GM10248 (cell line): ENCODE data around the gene C1QA.

Source experiments
- CTCF ChIA-PET: fragments of 300-600 bp; sonication (Branson Sonifier 250); formaldehyde crosslinking; extraction: SDS; loops from one replicate; lab custom pipeline; 2021; ENCODE audit warnings: antibody characterized with exemption; lab: Yijun Ruan, JAX
- POLR2A ChIA-PET: fragments of 350-650 bp; sonication (Branson Sonifier 250); formaldehyde crosslinking; extraction: SDS; loops from one replicate; lab custom pipeline; 2020; ENCODE audit warnings: antibody characterized with exemption; lab: Yijun Ruan, JAX
- DNase-seq: peaks from one replicate; pipeline ENCODE4 v3.0.0; 2012; ENCODE audit errors: extremely low spot score
- TF ChIP-seq, protein P1 (sequence below): IDR thresholded peaks from 2 replicates; pipeline ENCODE4 v1.5.1; 2012; ENCODE audit warnings: mild to moderate bottlenecking, low read depth; ENCODE audit errors: extremely low read depth, missing control alignments, control extremely low read depth

The C1QA gene

DNA sequence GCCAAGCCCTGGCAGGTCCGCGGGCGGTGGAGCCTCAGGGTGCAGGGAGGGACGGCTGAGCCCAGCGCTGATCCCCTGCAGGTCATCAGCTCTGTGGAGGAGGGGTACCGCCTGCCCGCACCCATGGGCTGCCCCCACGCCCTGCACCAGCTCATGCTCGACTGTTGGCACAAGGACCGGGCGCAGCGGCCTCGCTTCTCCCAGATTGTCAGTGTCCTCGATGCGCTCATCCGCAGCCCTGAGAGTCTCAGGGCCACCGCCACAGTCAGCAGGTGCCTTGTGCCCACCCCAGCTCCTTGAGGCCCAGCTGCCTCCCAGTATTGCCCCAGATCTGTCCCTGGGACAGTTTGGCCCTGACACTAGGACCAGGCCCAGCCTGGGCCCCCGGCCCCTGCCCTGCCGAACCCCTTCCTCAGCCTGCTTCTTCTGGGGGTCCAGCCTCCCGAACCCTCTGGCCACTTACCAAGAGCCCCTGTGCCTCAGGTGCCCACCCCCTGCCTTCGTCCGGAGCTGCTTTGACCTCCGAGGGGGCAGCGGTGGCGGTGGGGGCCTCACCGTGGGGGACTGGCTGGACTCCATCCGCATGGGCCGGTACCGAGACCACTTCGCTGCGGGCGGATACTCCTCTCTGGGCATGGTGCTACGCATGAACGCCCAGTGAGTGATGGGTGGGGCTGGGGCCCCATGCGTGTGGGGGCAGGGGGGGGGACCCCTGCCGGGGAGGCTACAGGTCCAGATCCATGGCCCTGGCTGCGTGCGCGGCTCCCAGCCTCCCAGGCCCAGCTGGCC is 35.4 kb upstream of the C1QA start:
- DNase-seq = no peak
- CTCF ChIA-PET = no interaction called here
- POLR2A ChIA-PET = no interaction called here
- TF ChIP-seq, protein P1, sequence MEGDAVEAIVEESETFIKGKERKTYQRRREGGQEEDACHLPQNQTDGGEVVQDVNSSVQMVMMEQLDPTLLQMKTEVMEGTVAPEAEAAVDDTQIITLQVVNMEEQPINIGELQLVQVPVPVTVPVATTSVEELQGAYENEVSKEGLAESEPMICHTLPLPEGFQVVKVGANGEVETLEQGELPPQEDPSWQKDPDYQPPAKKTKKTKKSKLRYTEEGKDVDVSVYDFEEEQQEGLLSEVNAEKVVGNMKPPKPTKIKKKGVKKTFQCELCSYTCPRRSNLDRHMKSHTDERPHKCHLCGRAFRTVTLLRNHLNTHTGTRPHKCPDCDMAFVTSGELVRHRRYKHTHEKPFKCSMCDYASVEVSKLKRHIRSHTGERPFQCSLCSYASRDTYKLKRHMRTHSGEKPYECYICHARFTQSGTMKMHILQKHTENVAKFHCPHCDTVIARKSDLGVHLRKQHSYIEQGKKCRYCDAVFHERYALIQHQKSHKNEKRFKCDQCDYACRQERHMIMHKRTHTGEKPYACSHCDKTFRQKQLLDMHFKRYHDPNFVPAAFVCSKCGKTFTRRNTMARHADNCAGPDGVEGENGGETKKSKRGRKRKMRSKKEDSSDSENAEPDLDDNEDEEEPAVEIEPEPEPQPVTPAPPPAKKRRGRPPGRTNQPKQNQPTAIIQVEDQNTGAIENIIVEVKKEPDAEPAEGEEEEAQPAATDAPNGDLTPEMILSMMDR = no peak

DNA sequence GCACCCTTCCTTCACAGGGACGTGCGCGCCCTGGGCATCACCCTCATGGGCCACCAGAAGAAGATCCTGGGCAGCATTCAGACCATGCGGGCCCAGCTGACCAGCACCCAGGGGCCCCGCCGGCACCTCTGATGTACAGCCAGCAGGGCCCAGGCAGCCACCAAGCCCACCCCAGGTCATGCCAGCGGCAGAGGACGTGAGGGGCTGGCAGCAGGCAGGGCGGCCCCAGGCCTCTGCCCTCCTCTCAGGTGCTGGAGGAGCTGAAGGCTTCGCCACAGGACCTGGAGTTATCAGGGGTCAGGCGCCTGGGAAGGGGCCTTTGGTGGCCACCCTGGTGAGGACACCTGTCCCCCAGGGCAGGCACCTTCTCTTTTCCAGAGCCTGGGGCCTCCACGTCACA is 34.8 kb upstream of the C1QA start:
- TF ChIP-seq, protein P1 = no peak
- no peak for DNase-seq
- CTCF ChIA-PET = no interaction called here
- POLR2A ChIA-PET = no interaction called here

DNA sequence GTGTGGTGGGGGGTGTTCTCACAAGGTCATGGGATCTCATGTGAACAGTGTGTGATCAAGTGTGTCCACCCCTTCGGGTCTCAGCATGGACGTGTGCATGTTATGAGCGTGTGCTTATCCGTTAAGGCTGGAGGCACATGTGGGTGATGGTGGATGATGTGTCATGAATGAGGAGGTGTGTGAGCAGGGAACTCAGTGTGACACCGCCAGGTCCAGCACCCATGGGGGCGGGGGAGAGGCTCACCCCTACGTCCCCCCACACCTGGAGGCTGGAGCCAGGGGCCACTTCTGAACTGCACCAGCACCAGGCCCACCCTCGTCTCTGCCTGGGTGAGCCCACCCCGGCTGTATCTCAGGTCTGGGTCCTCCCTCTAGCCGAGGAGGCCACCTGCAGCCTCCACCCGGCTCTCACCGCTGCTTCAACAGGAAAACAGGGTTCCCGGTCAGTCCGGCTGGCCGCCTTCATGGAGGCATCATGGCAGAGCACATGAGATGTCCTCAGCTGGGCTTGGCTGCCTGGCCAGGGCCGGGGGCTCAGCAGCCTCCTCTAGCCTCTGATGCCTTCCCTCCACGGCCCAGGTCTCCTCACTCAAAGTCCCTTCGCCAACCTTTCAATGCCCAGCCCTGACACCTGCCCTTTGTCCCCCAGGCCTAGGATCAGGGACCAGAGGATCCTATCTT is 34.2 kb upstream of the C1QA start:
- POLR2A ChIA-PET = no interaction called here
- DNase-seq = no peak
- CTCF ChIA-PET = no interaction called here
- TF ChIP-seq, protein P1 = no peak

DNA sequence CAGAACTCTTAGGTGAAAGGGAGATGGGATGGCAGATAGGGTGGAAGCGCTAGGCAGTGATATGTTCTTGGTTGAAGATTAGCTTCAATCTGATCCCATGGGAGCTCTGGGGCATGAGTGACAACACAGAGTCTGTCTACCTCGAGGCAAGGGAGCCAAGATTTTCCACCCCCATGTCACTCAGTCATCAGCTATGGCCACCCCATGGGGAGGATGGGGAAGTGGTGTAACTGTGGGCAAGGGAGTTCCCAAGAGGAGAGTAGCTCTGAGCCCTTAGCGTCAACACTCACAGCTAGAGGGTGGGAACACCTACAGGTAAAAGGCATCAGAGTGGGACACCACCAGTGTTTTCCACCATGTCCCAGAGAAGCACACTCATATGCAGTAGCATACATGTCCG is 30.3 kb upstream of the C1QA start:
- TF ChIP-seq, protein P1 = no peak
- POLR2A ChIA-PET = no interaction called here
- CTCF ChIA-PET = interaction anchor here (1.2 to 1.6 kb wide), 2 partner anchors 10 to 36 kb away, joined by 4 read pairs; no protein-coding TSS in a partner anchor

DNA sequence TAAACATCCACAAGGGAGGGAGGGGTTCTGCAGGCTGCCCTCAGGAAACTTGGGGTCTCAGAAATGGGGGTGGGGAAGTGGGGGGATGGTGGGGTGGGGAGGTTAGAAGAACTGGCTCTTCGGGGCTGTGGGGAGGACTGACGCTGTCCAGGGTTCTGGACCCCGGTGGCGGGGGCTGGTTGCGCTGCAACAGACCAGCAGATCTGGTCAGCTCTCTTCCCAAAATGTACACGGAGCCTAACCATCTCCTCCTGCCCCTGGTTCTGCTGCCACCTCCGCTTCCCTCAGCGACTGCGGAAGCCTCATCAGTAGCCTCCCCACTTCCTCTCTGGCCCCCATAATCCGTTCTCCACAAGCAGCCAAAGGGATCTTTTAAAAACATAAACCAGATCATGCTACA is 29.3 kb upstream of the C1QA start:
- DNase-seq = no peak
- ChIA-PET CTCF (interaction anchor here (1.6 kb wide), 1 partner anchor 9 kb away, joined by 4 read pairs; no protein-coding TSS in a partner anchor), POLR2A (no interaction called here)
- TF ChIP-seq, protein P1 = no peak

More for the DNA sequence above, 30.3 kb upstream of the C1QA start:
- no peak for DNase-seq

DNA sequence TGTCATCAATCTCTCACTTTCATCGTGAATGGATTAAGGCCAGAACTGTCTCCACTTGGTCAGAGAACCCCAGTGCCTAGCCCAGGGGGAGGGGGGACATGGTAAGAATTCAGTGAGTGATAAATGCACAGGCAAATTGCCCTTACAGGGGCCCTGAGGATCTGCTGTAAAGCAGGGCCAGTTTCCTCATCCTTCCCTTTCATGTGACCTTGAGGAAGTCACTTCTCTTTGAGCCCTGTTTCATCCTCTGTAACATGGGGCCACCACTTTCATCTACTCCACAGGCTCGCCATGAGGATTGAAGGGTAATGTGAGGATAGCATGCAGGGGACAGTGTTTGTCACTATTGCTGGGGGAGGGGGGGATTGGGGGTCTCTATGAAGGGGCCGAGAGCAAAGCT is 28.1 kb upstream of the C1QA start:
- ChIA-PET POLR2A (no interaction called here), CTCF (no interaction called here)
- TF ChIP-seq, protein P1 = no peak
- no peak for DNase-seq
